Esophagus squamous epithelium (tissue), 4 donors: ENCODE results near the gene KCTD11.

Experiments
- POLR2A ChIP-seq, 4 donors: fragments of 450-650 bp; IDR thresholded peaks; one replicate each; pipeline ENCODE4 v1.6.1; 2017; ENCODE audit warnings: antibody characterized with exemption in 4 of 4, mild to moderate bottlenecking in 4 of 4, moderate library complexity in 3 of 4
- TF ChIP-seq, protein P1 (sequence below), 6 experiments: fragments of 450-650 bp in 4 of 6; fragments of 200-600 bp in 2 of 6; sonication (generic) in 2 of 6; IDR thresholded peaks; one replicate each; pipeline ENCODE4 v1.5.1; 2016 to 2019; ENCODE audit warnings: antibody characterized with exemption in 6 of 6, mild to moderate bottlenecking in 4 of 6, moderate library complexity in 4 of 6

GRCh38 chr17:7370853-7371252 is 18.9 kb downstream of the KCTD11 start:
- TF ChIP-seq, protein P1, sequence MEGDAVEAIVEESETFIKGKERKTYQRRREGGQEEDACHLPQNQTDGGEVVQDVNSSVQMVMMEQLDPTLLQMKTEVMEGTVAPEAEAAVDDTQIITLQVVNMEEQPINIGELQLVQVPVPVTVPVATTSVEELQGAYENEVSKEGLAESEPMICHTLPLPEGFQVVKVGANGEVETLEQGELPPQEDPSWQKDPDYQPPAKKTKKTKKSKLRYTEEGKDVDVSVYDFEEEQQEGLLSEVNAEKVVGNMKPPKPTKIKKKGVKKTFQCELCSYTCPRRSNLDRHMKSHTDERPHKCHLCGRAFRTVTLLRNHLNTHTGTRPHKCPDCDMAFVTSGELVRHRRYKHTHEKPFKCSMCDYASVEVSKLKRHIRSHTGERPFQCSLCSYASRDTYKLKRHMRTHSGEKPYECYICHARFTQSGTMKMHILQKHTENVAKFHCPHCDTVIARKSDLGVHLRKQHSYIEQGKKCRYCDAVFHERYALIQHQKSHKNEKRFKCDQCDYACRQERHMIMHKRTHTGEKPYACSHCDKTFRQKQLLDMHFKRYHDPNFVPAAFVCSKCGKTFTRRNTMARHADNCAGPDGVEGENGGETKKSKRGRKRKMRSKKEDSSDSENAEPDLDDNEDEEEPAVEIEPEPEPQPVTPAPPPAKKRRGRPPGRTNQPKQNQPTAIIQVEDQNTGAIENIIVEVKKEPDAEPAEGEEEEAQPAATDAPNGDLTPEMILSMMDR (IDR thresholded peaks at IDR 0.05), result no peak
- no peak for TF ChIP-seq POLR2A (IDR thresholded peaks at IDR 0.05)
